Neural cell (in vitro differentiated cells): ENCODE results near the gene EGR4.

Source experiments
- TF ChIP-seq, protein P1 (sequence below): fragments of 450-650 bp; IDR thresholded peaks from 2 replicates; pipeline ENCODE4 v1.5.1; 2014; ENCODE audit warnings: antibody characterized with exemption, mild to moderate bottlenecking, moderate library complexity; ENCODE audit not compliant: poor library complexity, severe bottlenecking
- TF ChIP-seq, protein P2 (sequence below): IDR thresholded peaks from 2 replicates; pipeline ENCODE4 v1.6.1; 2012; ENCODE audit warnings: borderline replicate concordance

DNA sequence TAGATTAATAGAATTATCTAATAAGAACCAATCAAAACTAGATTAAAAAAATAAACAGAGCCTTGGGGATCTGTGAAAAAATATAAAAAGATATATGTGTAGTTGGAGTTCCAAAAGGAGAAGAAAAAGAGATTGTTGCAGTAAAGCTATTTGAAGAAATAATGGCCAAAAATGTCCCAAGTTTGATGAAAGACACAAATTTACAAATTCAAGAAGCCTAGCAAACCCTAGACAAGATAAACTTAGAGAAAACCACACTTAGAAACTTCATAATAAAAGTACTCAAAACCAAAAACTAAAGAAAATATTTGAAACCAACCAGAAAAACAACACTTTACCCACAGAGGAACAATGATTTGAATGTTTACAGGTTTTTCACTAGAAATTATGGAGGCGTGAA lies 41.3 kb upstream of the EGR4 start:
- TF ChIP-seq, protein P1, sequence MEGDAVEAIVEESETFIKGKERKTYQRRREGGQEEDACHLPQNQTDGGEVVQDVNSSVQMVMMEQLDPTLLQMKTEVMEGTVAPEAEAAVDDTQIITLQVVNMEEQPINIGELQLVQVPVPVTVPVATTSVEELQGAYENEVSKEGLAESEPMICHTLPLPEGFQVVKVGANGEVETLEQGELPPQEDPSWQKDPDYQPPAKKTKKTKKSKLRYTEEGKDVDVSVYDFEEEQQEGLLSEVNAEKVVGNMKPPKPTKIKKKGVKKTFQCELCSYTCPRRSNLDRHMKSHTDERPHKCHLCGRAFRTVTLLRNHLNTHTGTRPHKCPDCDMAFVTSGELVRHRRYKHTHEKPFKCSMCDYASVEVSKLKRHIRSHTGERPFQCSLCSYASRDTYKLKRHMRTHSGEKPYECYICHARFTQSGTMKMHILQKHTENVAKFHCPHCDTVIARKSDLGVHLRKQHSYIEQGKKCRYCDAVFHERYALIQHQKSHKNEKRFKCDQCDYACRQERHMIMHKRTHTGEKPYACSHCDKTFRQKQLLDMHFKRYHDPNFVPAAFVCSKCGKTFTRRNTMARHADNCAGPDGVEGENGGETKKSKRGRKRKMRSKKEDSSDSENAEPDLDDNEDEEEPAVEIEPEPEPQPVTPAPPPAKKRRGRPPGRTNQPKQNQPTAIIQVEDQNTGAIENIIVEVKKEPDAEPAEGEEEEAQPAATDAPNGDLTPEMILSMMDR = no peak
- TF ChIP-seq, protein P2, sequence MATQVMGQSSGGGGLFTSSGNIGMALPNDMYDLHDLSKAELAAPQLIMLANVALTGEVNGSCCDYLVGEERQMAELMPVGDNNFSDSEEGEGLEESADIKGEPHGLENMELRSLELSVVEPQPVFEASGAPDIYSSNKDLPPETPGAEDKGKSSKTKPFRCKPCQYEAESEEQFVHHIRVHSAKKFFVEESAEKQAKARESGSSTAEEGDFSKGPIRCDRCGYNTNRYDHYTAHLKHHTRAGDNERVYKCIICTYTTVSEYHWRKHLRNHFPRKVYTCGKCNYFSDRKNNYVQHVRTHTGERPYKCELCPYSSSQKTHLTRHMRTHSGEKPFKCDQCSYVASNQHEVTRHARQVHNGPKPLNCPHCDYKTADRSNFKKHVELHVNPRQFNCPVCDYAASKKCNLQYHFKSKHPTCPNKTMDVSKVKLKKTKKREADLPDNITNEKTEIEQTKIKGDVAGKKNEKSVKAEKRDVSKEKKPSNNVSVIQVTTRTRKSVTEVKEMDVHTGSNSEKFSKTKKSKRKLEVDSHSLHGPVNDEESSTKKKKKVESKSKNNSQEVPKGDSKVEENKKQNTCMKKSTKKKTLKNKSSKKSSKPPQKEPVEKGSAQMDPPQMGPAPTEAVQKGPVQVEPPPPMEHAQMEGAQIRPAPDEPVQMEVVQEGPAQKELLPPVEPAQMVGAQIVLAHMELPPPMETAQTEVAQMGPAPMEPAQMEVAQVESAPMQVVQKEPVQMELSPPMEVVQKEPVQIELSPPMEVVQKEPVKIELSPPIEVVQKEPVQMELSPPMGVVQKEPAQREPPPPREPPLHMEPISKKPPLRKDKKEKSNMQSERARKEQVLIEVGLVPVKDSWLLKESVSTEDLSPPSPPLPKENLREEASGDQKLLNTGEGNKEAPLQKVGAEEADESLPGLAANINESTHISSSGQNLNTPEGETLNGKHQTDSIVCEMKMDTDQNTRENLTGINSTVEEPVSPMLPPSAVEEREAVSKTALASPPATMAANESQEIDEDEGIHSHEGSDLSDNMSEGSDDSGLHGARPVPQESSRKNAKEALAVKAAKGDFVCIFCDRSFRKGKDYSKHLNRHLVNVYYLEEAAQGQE = no peak
